Left ventricle myocardium inferior (tissue), 1 donor: Measurements from ENCODE around the gene CUTA. TPM values are rescaled to one million over a fixed set of nuclear protein-coding genes. Genes with fewer than 3 reads are reported as not detected.
A peak's percentile ranks its signal among the peaks of the same experiment; 100 is the strongest.

Source experiments
- DNase-seq: peaks from one replicate; pipeline ENCODE4 v3.0.0-alpha.2; 2020
- H3K27ac ChIP-seq: fragments of 200-600 bp; replicated peaks from 2 replicates; pipeline ENCODE4 v1.8.0; 2021
- H3K27me3 ChIP-seq: fragments of 200-600 bp; 2 replicates; pipeline ENCODE4 v1.8.0; 2021; ENCODE audit warnings: low read depth
- H3K36me3 ChIP-seq: fragments of 200-600 bp; 2 replicates; pipeline ENCODE4 v1.8.0; 2021
- H3K4me1 ChIP-seq: fragments of 200-600 bp; 2 replicates; pipeline ENCODE4 v1.8.0; 2021
- H3K4me3 ChIP-seq: fragments of 200-600 bp; 2 replicates; pipeline ENCODE4 v1.8.0; 2021; ENCODE audit warnings: mild to moderate bottlenecking, moderate library complexity
- H3K9me3 ChIP-seq: fragments of 200-600 bp; replicated peaks from 2 replicates; pipeline ENCODE4 v1.8.0; 2021
- intact Hi-C: fragments of 100-400 bp; cut with micrococcal nuclease; formaldehyde crosslinking; loops from one replicate; pipeline ENCODE4 v1.11.0; 2022
- total RNA-seq: library from RNA; stranded (reverse); fragmentation: NEBNext Ultra II Directional; extraction: Animal tissue kit (Norgen Biotek cat#: 25700); gene quantifications from one replicate; pipeline ENCODE4 v1.2.1, GENCODE V29; 2021
- TF ChIP-seq, protein P1 (sequence below): fragments of 200-600 bp; IDR thresholded peaks from 2 replicates; pipeline ENCODE4 v1.8.0; 2021; ENCODE audit warnings: antibody characterized with exemption, mild to moderate bottlenecking, borderline replicate concordance
- donor health status: DM: no; HTN: yes; CAD: no; lungs with severe emphysema.

CUTA gene
- total RNA-seq, 1 donor from 2014 or later: 107 TPM

DNA sequence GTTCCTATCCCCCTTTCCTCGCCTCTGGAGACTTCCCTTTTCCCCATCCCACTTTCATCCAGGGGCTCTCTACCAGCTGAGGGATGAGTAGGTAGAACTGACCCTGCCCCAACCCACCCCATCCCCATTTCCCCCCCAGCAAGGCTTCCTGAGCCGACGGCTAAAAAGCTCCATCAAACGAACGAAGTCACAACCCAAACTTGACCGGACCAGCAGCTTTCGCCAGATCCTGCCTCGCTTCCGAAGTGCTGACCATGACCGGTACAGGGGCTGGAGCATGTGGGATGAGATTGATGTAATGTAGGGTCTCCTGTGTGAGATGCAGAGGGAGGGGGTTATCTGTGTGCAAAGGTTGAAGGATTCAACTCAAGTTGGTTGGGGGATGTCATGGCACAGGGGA is 14.6 kb upstream of the CUTA start:
- no peaks in the 10 kb centered on the region for H3K27me3 ChIP-seq
- no peaks in the 10 kb centered on the region for H3K9me3 ChIP-seq
- no peak overlapping the region for H3K4me3 ChIP-seq
- H3K36me3 ChIP-seq: peaks cover 26% of the 10 kb centered on the region
- no peak for DNase-seq
- H3K27ac ChIP-seq: peak overlapping the region; percentile 24
- TF ChIP-seq, protein P1, sequence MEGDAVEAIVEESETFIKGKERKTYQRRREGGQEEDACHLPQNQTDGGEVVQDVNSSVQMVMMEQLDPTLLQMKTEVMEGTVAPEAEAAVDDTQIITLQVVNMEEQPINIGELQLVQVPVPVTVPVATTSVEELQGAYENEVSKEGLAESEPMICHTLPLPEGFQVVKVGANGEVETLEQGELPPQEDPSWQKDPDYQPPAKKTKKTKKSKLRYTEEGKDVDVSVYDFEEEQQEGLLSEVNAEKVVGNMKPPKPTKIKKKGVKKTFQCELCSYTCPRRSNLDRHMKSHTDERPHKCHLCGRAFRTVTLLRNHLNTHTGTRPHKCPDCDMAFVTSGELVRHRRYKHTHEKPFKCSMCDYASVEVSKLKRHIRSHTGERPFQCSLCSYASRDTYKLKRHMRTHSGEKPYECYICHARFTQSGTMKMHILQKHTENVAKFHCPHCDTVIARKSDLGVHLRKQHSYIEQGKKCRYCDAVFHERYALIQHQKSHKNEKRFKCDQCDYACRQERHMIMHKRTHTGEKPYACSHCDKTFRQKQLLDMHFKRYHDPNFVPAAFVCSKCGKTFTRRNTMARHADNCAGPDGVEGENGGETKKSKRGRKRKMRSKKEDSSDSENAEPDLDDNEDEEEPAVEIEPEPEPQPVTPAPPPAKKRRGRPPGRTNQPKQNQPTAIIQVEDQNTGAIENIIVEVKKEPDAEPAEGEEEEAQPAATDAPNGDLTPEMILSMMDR: no peak
- H3K4me1 ChIP-seq: peaks cover 60% of the 10 kb centered on the region
- intact Hi-C loops: no loop called here

DNA sequence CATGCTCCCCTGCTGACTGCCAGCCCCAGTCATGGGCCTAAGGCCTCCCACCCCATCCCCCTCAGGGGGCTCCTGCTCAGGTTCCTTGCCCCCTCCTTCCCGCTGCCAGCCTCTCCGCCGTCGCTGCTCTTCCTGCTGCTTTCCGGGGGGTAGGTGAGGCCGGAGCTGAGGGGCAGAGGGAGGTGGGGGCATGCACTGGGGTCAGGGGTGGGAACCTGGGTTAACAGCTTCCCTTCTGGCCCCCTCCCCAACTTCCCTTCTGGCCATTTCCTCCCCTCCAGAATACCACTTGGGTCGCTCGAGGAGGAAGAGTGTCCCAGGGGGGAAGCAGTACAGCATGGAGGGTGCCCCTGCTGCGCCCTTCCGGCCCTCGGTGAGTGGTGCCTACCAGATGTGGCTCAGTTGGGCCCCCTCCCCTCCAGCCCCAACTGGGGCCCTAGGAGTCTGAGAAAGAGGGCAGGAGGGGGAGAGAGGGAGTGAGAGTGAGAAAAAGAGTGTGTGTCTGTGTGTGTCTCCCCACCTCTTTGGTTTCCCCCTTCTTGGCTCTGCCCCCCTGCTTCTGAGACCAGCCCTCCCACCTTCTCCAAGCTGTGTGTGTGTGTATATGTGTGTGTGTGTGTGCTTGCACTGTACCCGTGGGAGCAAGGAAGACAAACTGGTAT is 14.1 kb upstream of the CUTA start:
- TF ChIP-seq, protein P1: no peak
- Histone ChIP-seq H3K9me3 (no peaks in the 10 kb centered on the region), H3K27me3 (no peaks in the 10 kb centered on the region), H3K4me1 (peaks cover 65% of the 10 kb centered on the region), H3K36me3 (peaks cover 21% of the 10 kb centered on the region), H3K27ac (no peak overlapping the region), H3K4me3 (no peak overlapping the region)
- no peak for DNase-seq
- intact Hi-C loops: no loop called here

DNA sequence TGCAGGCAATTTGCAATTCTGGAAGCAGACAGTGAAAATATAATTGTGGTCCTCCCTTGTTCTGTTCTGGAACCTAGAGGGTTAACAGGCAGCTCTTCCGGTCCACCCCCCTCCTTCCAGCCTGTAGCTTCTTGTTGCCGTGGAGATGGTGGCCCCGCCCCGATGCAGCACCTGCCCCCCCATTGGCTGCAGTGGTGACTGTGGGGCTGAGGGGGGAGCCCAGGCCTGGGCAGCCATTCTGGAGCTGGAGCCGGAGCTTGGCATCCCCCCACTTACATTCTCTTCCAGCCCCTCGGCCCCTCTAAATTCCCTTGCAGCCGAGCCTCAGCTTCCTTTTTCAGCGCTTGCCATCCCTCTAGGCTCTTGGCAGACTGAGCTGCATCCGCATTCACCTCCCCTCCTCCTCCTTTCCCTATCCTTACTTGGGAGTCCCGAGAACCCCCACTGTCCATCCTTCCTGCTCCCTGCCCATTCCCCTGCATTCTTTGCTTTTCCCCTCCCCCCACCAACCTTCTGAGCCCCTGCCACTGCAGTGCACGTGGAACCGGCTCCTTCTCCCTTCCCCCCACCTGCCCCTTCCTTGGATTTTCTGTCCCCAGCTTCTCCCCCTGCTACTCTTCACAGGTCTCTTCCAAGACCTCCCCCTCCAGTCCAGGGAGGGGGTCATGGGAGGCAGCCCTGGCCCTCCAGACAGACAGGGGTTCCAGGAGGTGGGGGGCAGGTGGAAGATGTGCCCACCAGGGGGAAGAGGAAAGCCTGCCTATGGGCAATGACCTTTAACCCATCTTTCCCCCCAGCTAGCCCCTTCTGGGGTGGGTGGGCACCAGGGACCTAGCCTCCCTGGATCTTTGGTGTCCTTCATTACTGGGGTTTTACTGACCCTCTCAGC is 13.3 kb upstream of the CUTA start:
- TF ChIP-seq, protein P1: no peak
- intact Hi-C loops: no loop called here
- peaks cover 13% of the 10 kb centered on the region for H3K36me3 ChIP-seq
- H3K4me3 ChIP-seq: peak overlapping the region; percentile 27
- H3K27me3 ChIP-seq: no peaks in the 10 kb centered on the region
- H3K4me1 ChIP-seq: peaks cover 73% of the 10 kb centered on the region
- peak; percentile 47 for DNase-seq
- H3K27ac ChIP-seq: no peak overlapping the region
- no peaks in the 10 kb centered on the region for H3K9me3 ChIP-seq

DNA sequence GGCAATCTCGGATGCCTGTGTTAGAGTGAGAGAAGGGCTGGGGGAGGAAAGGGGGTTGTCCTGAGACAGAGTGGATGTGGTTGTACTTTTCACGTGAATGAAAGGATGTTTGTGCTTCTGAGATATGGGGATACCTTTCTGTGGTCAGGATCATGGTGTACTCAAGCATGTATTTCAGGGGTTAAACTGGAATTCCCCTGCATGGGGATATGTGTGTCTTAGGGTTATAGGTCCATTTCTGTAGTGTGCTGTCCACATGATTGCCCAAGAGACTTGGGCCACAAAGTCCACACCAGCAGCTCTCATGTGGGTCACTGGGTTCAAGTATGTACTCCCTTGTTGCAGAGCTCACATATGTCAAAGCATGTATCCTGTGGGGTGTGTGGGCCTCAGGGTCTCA is 12.4 kb upstream of the CUTA start:
- Histone ChIP-seq H3K27me3 (no peaks in the 10 kb centered on the region), H3K27ac (no peak overlapping the region), H3K4me1 (peaks cover 82% of the 10 kb centered on the region), H3K36me3 (peaks cover 4% of the 10 kb centered on the region), H3K9me3 (no peaks in the 10 kb centered on the region), H3K4me3 (no peak overlapping the region)
- no peak for DNase-seq
- intact Hi-C loops: no loop called here
- TF ChIP-seq, protein P1: no peak

DNA sequence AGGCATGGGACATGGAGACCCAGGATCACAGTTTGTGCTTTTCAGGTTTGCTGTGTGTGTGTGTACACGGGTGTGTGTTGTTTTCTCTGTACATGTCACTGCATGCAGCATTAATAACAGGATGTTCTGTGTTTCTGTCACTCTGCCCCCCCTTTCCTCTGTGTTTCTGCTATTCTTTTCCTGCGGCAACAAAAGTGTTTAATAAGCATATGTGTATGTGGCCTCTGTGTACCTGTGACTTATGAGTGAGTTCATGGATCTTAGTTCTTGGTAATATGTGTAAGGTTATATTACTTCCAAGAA is 11.8 kb upstream of the CUTA start:
- H3K27me3 ChIP-seq: no peaks in the 10 kb centered on the region
- TF ChIP-seq, protein P1: no peak
- no peak overlapping the region for H3K4me3 ChIP-seq
- DNase-seq: no peak
- H3K9me3 ChIP-seq: no peaks in the 10 kb centered on the region
- peaks cover 89% of the 10 kb centered on the region for H3K4me1 ChIP-seq
- intact Hi-C loops: no loop called here
- peak overlapping the region; percentile 93 for H3K27ac ChIP-seq
- H3K36me3 ChIP-seq: no peaks in the 10 kb centered on the region
